ENCODE measurements around the gene TICAM2. TPM values are rescaled to one million over a fixed set of nuclear protein-coding genes. Genes with fewer than 3 reads are reported as not detected.

The TICAM2 gene
- total RNA-seq, 2 experiments from 2014 or later: 0.30 to 0.50 TPM

DNA sequence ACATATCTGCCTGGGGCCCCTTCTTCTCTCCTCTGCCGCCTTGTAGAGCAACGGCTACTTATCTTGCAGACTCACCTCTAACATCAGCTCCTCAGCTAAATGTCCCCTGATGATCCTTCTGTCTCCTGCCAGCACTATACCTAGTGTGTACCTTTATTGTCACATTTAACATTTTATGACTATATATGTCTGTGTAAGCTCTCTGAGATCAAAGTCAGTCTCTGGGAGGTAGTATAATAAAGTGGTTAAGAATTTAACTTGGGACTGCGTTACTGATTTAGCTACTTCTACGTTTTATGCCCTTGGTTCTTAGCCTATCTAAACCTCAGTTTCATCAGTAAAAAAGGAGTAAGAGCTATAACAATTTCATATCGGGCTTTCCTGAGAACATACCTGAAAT is 21.4 kb upstream of the TICAM2 start:
- no peaks in the 10 kb centered on the region for H3K27me3 Mint-ChIP-seq
- peaks cover 24% of the 10 kb centered on the region for H3K4me1 ChIP-seq (ENCODE audit: insufficient read depth, low read length)
- H3K4me1 Mint-ChIP-seq (ENCODE audit: low read depth): peaks cover 27% of the 10 kb centered on the region
- H3K27ac Mint-ChIP-seq: no peak overlapping the region
- no peak overlapping the region for H3K4me3 Mint-ChIP-seq
- CTCF ChIA-PET: interaction anchor here (1.9 kb wide), 1 partner anchor 216 kb away, joined by 9 read pairs; no protein-coding TSS in a partner anchor
- no peaks in the 10 kb centered on the region for H3K9me3 Mint-ChIP-seq
- no peaks in the 10 kb centered on the region for H3K9me3 ChIP-seq (ENCODE audit: control insufficient read depth in 1 of 2, insufficient read depth in 1 of 2, low read length in 2 of 2)
- TF ChIP-seq, protein P1, sequence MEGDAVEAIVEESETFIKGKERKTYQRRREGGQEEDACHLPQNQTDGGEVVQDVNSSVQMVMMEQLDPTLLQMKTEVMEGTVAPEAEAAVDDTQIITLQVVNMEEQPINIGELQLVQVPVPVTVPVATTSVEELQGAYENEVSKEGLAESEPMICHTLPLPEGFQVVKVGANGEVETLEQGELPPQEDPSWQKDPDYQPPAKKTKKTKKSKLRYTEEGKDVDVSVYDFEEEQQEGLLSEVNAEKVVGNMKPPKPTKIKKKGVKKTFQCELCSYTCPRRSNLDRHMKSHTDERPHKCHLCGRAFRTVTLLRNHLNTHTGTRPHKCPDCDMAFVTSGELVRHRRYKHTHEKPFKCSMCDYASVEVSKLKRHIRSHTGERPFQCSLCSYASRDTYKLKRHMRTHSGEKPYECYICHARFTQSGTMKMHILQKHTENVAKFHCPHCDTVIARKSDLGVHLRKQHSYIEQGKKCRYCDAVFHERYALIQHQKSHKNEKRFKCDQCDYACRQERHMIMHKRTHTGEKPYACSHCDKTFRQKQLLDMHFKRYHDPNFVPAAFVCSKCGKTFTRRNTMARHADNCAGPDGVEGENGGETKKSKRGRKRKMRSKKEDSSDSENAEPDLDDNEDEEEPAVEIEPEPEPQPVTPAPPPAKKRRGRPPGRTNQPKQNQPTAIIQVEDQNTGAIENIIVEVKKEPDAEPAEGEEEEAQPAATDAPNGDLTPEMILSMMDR (IDR thresholded peaks at IDR 0.05): no peak
- H3K27me3 ChIP-seq (ENCODE audit: control insufficient read depth in 1 of 2, insufficient read depth in 2 of 2, low read length in 2 of 2): no peaks in the 10 kb centered on the region
- intact Hi-C loops (cut with DNase I, micrococcal nuclease): loop anchor here in 1 of 2 experiments (2.0 kb wide), 2 partner anchors 79 to 217 kb away; partner anchors contain the start of genes AP3S1, ATG12 and FEM1C
- peaks cover 34% of the 10 kb centered on the region for H3K36me3 ChIP-seq (ENCODE audit: insufficient read depth, low read length)
- ATAC-seq (ENCODE audit: poor library complexity) (no peak), DNase-seq (no peak)
- H3K36me3 Mint-ChIP-seq (ENCODE audit: low read depth): peaks cover 47% of the 10 kb centered on the region
- H3K4me3 ChIP-seq (ENCODE audit: low read length): no peak overlapping the region
- H3K27ac ChIP-seq (ENCODE audit: low read depth in 1 of 2, low read length in 2 of 2): peak overlapping the region in 1 of 2 donors; percentile 86
- POLR2A ChIA-PET: interaction anchor here (1.3 to 2.3 kb wide), 2 partner anchors 11 to 22 kb away, joined by 3 to 19 read pairs; partner anchors contain the start of gene TICAM2

DNA sequence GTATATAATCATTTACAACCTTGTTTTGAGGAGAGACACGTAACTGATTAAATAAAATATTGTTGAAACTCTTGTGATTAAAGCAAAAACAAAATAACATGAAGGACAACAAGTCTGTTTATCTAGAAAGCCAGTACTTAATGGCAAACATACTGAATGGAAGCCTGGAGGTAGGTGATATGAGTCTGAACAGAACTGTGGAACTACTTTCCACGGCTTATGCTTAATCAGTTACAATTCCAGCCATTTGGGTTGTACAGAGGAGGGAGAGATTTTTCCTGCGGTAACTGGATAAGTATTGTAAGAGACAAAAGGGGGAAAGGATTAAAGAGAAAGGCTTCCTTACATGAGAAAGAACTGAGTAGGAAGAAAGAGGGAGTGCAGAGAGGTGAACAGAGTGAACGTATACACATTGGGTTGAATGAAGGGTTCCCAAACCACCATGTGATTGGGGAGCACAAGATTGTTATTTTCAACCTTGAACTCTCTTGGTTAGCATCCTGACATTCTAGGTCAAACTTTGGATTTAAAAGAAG is 19.2 kb upstream of the TICAM2 start:
- no peaks in the 10 kb centered on the region for H3K9me3 Mint-ChIP-seq
- TF ChIP-seq, protein P1 (IDR thresholded peaks at IDR 0.05): no peak
- peak overlapping the region; percentile 40 for H3K27ac Mint-ChIP-seq
- intact Hi-C loops (cut with DNase I, micrococcal nuclease): no loop called here
- peaks cover 61% of the 10 kb centered on the region for H3K36me3 Mint-ChIP-seq (ENCODE audit: low read depth)
- peaks cover 24% of the 10 kb centered on the region for H3K4me1 ChIP-seq (ENCODE audit: insufficient read depth, low read length)
- H3K36me3 ChIP-seq (ENCODE audit: insufficient read depth, low read length): peaks cover 45% of the 10 kb centered on the region
- POLR2A ChIA-PET: no interaction called here
- no peak overlapping the region for H3K27ac ChIP-seq (ENCODE audit: low read depth in 1 of 2, low read length in 2 of 2)
- H3K27me3 ChIP-seq (ENCODE audit: control insufficient read depth in 1 of 2, insufficient read depth in 2 of 2, low read length in 2 of 2): no peaks in the 10 kb centered on the region
- ATAC-seq (ENCODE audit: poor library complexity) (no peak), DNase-seq (no peak)
- peaks cover 31% of the 10 kb centered on the region for H3K4me1 Mint-ChIP-seq (ENCODE audit: low read depth)
- H3K27me3 Mint-ChIP-seq: no peaks in the 10 kb centered on the region
- H3K9me3 ChIP-seq (ENCODE audit: control insufficient read depth in 1 of 2, insufficient read depth in 1 of 2, low read length in 2 of 2): no peaks in the 10 kb centered on the region
- H3K4me3 Mint-ChIP-seq: no peak overlapping the region
- CTCF ChIA-PET: no interaction called here
- H3K4me3 ChIP-seq (ENCODE audit: low read length): no peak overlapping the region

DNA sequence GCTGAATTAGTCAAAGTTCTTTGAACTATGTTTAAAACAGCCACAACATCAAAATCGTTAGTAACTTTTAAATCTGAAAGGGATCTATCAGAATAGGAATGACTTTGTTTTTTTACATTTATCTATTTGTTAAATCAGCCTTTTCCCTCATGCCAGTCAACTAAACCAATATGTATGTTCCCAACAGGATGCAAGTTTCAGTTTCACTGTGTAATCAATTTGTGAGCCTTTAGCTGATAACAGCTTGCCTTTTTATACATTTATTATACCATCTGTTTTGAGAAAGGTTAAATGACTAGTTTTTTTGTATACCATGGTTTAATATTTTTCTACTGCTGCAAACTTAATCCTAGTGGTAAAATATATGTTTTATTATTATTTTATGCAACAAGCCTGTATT is 14.6 kb upstream of the TICAM2 start:
- peaks cover 68% of the 10 kb centered on the region for H3K36me3 ChIP-seq (ENCODE audit: insufficient read depth, low read length)
- H3K4me1 ChIP-seq (ENCODE audit: insufficient read depth, low read length): no peaks in the 10 kb centered on the region
- ChIA-PET CTCF (interaction anchor here (1.3 to 1.6 kb wide), 3 partner anchors 8 to 15 kb away, joined by 4 to 5 read pairs (median 4); partner anchors contain the start of gene TICAM2), POLR2A (interaction anchor here (0.9 to 1.6 kb wide), 2 partner anchors 9 to 10 kb away, joined by 3 to 8 read pairs; partner anchors contain the start of gene TMED7)
- TF ChIP-seq, protein P1 (IDR thresholded peaks at IDR 0.05): no peak
- Mint-ChIP-seq H3K27ac (no peak overlapping the region), H3K36me3 (ENCODE audit: low read depth) (peaks cover 81% of the 10 kb centered on the region), H3K9me3 (no peaks in the 10 kb centered on the region), H3K4me3 (no peak overlapping the region), H3K4me1 (ENCODE audit: low read depth) (peaks cover 26% of the 10 kb centered on the region), H3K27me3 (no peaks in the 10 kb centered on the region)
- ATAC-seq (ENCODE audit: poor library complexity) (no peak), DNase-seq (no peak)
- H3K4me3 ChIP-seq (ENCODE audit: low read length): no peak overlapping the region
- no peak overlapping the region for H3K27ac ChIP-seq (ENCODE audit: low read depth in 1 of 2, low read length in 2 of 2)
- H3K27me3 ChIP-seq (ENCODE audit: control insufficient read depth in 1 of 2, insufficient read depth in 2 of 2, low read length in 2 of 2): no peaks in the 10 kb centered on the region
- intact Hi-C loops (cut with DNase I, micrococcal nuclease): no loop called here
- no peaks in the 10 kb centered on the region for H3K9me3 ChIP-seq (ENCODE audit: control insufficient read depth in 1 of 2, insufficient read depth in 1 of 2, low read length in 2 of 2)

Data from CD4-positive, alpha-beta T cell (primary cell).